ENCODE data around the gene KDM3A.

KDM3A gene

GRCh38 chr2:86454238-86454637, 13.1 kb downstream of the KDM3A start:
- TF ChIP-seq CTCF (IDR thresholded peaks at IDR 0.05; ENCODE audit: low read length, missing control alignments), result no peak
- no peak for DNase-seq (ENCODE audit: low read depth)
- no peak overlapping the region for H3K4me3 ChIP-seq (replicated peaks; ENCODE audit: low read depth, low read length)

- no peak for TF ChIP-seq CTCF (IDR thresholded peaks at IDR 0.05; ENCODE audit: low read length, missing control alignments)
- DNase-seq (ENCODE audit: low read depth), result no peak
- no peak overlapping the region for H3K4me3 ChIP-seq (replicated peaks; ENCODE audit: low read depth, low read length)
Observed at GRCh38 chr2:86455181-86455580, 14.0 kb downstream of the KDM3A start.

- TF ChIP-seq CTCF (IDR thresholded peaks at IDR 0.05; ENCODE audit: low read length, missing control alignments), result no peak
- no peak overlapping the region for H3K4me3 ChIP-seq (replicated peaks; ENCODE audit: low read depth, low read length)
- DNase-seq (ENCODE audit: low read depth), result no peak
Observed at GRCh38 chr2:86461042-86461743, 20.0 kb downstream of the KDM3A start.

GRCh38 chr2:86464652-86465051, 23.5 kb downstream of the KDM3A start:
- no peak for TF ChIP-seq CTCF (IDR thresholded peaks at IDR 0.05; ENCODE audit: low read length, missing control alignments)
- DNase-seq (ENCODE audit: low read depth), result no peak
- no peak overlapping the region for H3K4me3 ChIP-seq (replicated peaks; ENCODE audit: low read depth, low read length)

GRCh38 chr2:86466306-86466705, 25.1 kb downstream of the KDM3A start:
- no peak for TF ChIP-seq CTCF (IDR thresholded peaks at IDR 0.05; ENCODE audit: low read length, missing control alignments)
- DNase-seq (ENCODE audit: low read depth), result no peak
- no peak overlapping the region for H3K4me3 ChIP-seq (replicated peaks; ENCODE audit: low read depth, low read length)

- TF ChIP-seq CTCF (IDR thresholded peaks at IDR 0.05; ENCODE audit: low read length, missing control alignments), result no peak
- no peak for DNase-seq (ENCODE audit: low read depth)
- H3K4me3 ChIP-seq (replicated peaks; ENCODE audit: low read depth, low read length), result no peak overlapping the region
Observed at GRCh38 chr2:86468162-86469033, 27.2 kb downstream of the KDM3A start.
